A549 treated with CORT108297 at 1 μM for 4 hours (cell line): ENCODE data around the gene SLC35B2. TPM values are rescaled to one million over a fixed set of nuclear protein-coding genes. Genes with fewer than 3 reads are reported as not detected.

Experiments
- total RNA-seq: library from RNA; stranded (reverse); fragments of 200-300 nt; extraction: Qiagen RNA extraction; gene quantifications from 5 replicates; pipeline ENCODE4 v1.2.3, GENCODE V29; 2022

SLC35B2 gene
- total RNA-seq: 52.8 to 71.0 TPM (median 68.4 TPM) in 5 replicates

DNA sequence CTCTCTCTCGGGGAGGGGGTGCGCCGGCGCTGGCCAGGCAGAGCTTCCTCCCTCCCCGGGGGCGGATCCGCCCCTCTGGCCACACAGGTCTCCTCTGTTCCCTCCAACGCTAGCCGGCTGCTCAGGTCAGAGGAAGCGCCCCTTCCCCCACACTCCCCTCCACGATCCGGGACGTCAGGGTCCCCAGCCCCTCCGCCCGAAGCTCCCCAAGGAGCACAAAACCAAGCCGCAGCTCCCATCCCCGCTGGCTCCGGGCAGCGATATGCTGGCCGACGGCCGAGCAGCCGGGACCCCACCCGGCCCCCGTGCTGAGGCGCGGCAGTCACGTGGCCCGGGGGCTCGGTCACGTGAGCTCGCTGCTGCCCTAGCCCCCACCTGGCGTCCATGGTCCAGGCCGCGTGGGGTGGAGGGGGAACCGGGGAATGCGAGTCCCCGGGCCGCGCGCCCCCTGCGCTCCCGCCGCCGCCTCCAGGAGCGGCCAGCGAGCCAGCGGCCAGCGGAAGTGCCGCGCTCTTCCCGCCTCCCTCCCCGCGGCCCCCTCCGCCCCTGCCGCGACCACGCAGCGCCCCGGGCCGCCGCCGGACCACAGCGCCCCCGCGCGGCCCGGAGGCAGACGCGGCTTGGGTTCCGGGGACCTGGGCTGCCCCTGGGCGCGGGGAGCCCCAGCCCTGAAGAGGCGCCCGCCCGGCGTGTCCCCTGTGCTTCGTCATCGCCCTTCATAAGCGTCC is at the start of gene SLC35B2:
Gene SLC35B2, minus strand, starts transcription at position 504 of the 728 bp plus-strand sequence. Its CDS starts 118 bp downstream, at position 386.

DNA sequence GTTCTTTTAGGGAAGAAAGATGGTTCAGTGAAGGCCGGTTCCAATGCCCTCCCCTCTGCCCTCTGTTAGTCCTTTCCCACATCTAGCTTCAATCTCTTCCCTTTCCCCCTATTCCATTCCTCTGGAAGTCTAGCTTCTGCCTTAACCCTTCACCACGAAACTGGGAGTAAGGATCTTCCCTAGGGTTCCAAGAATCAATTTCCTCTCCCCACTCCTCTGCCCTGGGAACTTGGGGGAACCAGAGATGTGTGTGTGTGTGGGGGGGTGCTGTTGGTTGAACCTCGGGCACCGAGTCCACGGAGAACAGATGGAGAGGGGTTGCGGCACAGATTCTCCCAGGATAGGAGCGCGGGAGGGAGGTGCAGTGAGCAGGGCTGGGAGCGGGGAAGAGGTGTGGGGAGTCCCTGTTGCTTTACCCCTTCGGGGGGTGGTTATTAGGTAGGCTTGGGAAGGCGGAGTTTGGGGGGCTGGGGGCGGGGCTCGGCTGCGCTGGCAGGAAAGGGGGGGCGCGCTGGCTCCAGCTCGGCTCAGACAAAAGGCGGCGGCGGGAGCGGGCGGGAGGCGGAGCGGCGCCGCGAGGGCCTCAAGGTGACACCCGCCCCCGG is 12.7 kb upstream of the SLC35B2 start, which contains the start of gene TMEM151B:
Gene TMEM151B, plus strand, starts transcription at position 530 of the 605 bp plus-strand sequence. CDS start 293 bp downstream, outside the sequence.

DNA sequence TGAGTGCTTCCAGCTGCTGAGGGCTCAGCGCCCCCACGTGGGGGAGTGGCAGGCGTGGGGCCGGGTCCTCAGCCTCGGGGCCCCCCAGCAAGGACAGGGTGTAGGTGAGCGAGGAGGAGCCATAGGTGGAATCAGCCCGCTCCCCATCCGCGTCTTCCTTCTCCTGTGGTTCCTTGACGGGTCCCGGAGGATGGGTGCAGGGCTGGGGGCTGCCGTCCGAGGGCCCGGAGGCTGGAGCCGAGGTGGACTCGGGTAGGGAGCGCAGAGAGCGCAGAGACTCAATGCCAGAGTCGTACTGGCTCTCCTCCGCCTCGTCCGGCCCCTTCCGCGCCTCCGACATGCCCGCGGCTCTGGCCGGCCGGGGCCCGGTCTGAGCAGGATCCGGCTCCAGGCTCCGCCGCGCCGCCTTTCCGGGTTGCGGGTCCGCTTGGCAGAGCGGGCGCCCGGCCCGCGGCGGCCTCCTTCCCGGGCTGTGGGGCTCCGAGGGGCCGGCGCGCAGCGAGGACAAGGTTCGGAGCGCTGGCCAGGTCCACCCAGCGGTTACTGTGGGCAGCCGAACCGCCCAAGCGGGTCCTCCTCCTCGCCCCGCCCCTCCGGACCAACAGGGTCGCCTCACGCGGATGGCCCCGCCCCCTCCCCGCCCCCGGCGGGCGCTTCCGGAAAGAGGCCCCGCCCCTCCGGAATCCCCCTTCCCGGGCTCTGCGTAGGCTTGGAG is 7.8 kb upstream of the SLC35B2 start, which contains the start of gene NFKBIE:
Gene NFKBIE, minus strand, starts transcription at position 545 of the 715 bp plus-strand sequence. Its CDS starts 205 bp downstream, at position 340.

DNA sequence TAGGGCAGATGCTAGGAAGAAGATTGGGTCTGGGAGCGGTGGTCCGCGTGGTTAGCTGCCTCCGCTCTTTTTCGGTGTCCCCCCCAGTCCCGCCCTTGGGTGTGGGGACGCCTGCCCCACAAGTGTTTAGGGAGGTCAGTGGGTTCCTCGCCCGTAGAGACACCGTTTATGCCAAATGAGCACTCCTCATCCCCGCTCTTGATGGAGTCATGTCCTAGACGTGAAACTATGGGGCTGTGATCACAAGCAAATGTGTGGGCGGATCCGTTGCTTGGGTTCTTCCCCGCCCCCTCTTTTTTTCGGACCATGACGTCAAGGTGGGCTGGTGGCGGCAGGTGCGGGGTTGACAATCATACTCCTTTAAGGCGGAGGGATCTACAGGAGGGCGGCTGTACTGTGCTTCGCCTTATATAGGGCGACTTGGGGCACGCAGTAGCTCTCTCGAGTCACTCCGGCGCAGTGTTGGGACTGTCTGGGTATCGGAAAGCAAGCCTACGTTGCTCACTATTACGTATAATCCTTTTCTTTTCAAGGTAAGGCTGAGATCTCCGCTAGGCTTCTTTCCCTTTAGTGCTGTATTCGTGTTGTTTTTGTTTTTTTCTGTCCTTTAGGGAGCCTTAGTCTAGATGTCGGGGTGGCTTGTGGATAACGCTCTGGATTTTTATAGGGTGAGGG is 10.5 kb downstream of the SLC35B2 start, which contains the start of gene HSP90AB1:
Gene HSP90AB1, plus strand, starts transcription at position 439 of the 675 bp plus-strand sequence. CDS start 1,529 bp downstream, outside the sequence.

GRCh38 chr6:44223319-44224028 is 33.9 kb downstream of the SLC35B2 start, which contains the start of gene SLC29A1:
SLC29A1 (plus strand) TSS chr6:44223595; CDS start chr6:44227314, 3,719 bp downstream.

DNA sequence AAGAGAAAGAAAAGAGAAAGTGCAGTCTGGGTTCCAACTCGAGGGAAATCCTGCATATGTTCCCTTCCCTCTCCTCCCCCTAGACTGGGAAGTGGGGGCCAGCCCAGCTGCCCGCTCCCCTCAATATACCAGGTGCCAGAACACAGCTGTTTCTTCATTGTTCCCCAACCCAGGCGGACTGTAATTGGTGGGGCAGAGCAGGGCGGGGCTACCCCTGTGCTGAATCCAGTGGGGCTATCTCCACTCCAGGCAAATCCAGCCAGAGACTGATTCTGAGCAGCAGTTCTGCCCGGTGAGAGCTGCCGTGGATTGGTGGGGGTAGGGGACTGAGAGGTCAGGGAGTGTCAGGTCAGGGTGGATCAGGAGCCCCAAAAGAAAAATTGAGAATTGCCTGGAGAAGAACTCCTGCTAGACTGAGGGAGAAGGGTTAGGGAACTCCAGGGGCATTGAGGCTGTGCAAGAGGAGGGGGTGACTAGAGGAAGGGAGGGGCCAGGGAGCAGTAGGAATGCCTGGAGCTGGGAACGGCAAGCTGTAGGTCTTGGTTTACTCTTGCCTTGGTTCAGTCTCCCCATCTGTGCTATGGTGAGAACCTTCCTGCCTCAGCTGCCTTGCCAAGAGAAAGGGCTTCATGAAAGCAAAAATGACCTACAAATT is 40.5 kb downstream of the SLC35B2 start, which contains the start of gene MYMX:
Gene MYMX, plus strand, starts transcription at position 250 of the 655 bp plus-strand sequence. CDS start 546 bp downstream, outside the sequence.

Other genes starting within 250 kb of the SLC35B2 start
- 58.4 to 75.2 TPM (median 73.2 TPM) in 5 replicates for gene MRPL14, start 130.1 kb downstream of the SLC35B2 start, total RNA-seq
- gene TMEM63B, start 130.0 kb downstream of the SLC35B2 start, total RNA-seq: 12.7 to 18.0 TPM (median 16.7 TPM) in 5 replicates
- gene CAPN11, start 98.7 kb downstream of the SLC35B2 start, total RNA-seq: 0.02 TPM in 1 of 5 replicates, not detected in the others
- gene MYMX, start 40.6 kb downstream of the SLC35B2 start, total RNA-seq: not detected in 5 replicates
- gene SLC29A1, start 33.9 kb downstream of the SLC35B2 start, total RNA-seq: 41.8 to 58.1 TPM (median 55.7 TPM) in 5 replicates
- 1,156 to 1,487 TPM (median 1,195 TPM) in 5 replicates for gene HSP90AB1, start 10.4 kb downstream of the SLC35B2 start, total RNA-seq
- gene NFKBIE, start 8.0 kb upstream of the SLC35B2 start, total RNA-seq: 8.8 to 13.9 TPM (median 12.1 TPM) in 5 replicates
- gene TMEM151B, start 12.9 kb upstream of the SLC35B2 start, total RNA-seq: 0.02 to 0.06 TPM (median 0.04 TPM) in 4 of 5 replicates, not detected in the other
- 5.9 to 8.5 TPM (median 7.3 TPM) in 5 replicates for gene AARS2, start 55.8 kb upstream of the SLC35B2 start, total RNA-seq
- gene SPATS1, start 85.1 kb upstream of the SLC35B2 start, total RNA-seq: not detected in 5 replicates
- gene CDC5L, start 130.2 kb upstream of the SLC35B2 start, total RNA-seq: 10.5 to 16.9 TPM (median 12.3 TPM) in 5 replicates